ENCODE results near the gene TEDC2.

Gene TEDC2

DNA sequence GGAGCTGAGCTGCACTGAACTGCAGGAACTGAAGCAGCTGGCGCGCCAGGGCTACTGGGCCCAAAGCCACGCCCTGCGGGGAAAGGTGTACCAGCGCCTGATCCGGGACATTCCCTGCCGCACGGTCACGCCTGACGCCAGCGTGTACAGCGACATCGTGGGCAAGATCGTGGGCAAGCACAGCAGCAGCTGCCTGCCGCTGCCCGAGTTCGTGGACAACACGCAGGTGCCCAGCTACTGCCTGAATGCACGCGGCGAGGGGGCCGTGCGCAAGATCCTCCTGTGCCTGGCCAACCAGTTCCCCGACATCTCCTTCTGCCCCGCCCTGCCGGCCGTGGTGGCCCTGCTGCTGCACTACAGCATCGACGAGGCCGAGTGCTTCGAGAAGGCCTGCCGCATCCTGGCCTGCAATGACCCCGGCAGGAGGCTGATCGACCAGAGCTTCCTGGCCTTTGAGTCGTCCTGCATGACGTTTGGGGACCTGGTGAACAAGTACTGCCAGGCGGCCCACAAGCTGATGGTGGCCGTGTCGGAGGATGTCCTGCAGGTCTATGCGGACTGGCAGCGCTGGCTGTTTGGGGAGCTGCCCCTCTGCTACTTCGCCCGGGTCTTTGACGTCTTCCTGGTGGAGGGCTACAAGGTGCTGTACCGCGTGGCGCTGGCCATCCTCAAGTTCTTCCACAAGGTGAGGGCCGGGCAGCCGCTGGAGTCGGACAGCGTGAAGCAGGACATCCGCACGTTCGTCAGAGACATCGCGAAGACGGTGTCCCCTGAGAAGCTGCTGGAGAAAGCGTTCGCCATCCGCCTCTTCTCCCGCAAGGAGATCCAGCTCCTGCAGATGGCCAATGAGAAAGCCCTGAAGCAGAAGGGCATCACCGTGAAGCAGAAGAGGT, 36.6 kb downstream of the TEDC2 start:
- no peak for DNase-seq (ENCODE audit: low read depth)

DNA sequence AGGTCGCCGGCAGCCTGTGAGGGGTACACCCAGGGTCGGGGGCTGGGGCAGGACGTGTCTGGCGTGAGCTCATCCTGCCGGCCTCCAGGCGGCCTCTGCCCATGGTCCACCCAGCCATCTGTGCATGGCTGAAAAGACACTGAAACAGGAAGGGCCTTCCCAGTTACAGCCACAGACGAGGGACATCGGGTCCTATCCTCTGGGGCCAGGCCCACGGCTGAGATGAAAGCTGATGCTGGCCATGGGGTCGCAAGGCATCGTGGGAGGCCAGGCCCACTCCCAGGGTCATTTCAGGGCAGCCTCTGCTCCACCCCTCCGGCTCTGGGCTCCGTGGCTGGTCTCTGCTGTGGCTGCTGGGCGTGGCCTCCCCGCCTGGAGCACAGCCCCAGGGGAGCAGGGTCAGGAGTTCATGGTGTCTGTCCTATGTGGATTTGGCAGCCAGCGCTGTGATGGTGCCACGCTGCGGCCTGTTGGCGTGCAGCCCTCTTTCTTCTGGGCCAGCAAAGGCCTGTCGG, 37.3 kb downstream of the TEDC2 start:
- no peak for DNase-seq (ENCODE audit: low read depth)

DNA sequence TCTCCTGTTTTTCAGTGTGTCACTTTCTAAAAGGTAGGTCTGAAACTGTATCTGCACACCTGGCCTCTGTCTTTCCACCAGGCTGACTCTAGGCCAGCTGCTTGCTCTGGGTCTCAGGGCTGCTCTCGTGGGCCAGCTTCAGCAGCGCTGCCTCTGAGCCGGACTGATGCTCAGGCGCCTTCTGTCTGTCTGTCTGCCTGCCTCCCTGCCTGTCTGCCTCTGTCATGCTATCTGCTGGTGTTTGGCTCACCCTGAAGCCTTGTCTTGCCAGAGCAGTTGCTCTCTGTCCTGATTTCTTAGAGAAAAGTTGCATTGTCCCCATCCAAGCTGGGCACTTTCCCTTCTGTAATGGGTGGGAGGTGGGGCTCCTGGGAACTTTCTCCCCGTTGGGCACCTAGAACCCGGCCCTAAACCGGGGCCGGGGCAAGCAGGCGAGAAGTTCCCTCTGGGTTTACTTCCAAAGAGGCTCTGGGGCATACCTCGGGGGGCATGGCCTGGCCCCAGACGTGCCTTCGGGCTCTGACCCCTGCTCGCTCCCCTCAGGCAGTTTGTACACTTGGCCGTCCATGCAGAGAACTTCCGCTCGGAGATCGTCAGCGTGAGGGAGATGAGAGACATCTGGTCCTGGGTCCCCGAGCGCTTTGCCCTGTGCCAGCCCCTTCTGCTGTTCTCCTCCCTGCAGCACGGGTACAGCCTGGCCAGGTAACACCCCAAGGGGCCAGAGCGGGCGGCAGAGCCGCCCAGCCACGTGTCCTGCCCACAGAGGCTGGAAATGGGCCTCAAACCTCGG, 38.0 kb downstream of the TEDC2 start:
- DNase-seq (ENCODE audit: low read depth) = no peak

DNA sequence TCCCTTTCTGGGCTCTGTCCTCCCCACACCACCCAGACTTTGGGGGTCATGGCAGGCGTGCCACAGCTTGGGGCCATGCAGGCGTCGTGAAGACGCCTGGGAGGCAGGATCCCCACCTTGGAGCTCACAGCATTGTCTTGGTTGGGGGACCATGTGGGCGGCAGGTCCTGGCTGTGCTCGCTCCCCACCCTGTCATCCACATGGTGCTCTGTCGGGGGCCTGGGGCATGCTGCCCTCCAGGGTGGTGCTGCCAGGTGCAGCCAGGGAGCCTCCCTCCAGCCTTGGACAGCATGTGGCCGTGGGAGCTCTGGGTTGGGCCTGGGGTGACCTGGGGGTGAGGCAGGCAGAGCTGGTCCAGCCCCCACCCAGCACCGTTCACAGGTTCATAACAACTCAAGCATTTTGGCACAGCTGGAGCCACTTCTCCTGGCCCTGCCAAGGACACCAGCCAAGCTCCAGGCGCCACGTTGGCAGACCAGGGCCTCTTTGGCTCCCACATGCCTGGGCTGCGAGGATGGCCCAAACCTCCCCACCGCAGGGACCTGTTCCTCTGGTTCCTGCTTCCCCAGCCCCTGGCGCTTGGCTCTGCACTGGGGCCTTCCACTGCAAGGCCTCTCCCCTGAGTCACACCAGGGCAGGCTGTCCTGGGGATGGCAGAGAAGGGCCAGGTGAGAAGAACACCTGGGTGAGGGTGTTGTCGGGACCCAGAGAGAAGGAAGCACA, 38.8 kb downstream of the TEDC2 start:
- DNase-seq (ENCODE audit: low read depth) = no peak

DNA sequence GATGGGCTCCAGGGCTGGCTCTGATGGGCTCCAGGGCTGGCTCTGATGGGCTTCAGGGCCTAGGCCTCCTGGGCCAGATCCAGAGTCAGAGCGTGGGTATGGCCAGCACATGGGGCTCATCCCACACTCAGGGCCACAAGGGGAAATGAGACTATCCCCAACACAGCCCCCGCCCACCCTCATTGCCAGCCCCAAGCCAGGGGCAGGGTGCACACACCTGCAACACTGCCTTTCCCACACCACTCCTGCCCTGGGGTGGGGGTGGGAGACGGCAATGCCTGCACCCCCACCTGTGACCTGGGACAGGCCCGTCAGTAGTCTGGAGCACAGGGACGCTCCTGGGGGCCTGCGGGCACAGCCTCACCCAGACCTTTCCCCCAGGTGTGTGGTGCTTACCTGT, 39.5 kb downstream of the TEDC2 start:
- DNase-seq (ENCODE audit: low read depth) = no peak

DNA sequence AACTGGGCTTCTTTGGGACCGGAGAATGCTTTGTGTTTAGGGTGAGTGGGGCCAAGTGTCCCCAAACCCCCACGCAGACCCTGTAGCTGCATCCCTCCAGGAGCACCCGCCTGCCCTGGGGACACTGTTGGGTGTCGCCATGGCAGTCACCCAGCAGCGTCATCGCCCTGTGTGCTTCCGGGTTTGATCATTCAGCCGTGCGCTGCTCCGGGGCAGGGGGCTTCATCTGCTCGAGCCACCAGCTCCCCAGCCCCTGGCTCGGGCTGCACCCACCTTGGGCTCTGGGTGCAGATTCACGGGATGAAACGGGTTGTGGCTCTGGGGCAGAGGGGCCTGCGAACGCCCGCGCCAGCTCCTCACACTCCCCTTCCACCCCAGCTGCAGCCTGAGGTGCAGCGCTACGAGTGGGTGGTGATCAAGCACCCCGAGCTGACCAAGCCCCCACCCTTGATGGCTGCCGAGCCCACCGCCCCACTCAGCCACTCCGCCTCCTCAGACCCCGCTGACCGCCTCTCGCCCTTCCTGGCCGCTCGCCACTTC, 40.1 kb downstream of the TEDC2 start:
- DNase-seq (ENCODE audit: low read depth) = no peak

DNA sequence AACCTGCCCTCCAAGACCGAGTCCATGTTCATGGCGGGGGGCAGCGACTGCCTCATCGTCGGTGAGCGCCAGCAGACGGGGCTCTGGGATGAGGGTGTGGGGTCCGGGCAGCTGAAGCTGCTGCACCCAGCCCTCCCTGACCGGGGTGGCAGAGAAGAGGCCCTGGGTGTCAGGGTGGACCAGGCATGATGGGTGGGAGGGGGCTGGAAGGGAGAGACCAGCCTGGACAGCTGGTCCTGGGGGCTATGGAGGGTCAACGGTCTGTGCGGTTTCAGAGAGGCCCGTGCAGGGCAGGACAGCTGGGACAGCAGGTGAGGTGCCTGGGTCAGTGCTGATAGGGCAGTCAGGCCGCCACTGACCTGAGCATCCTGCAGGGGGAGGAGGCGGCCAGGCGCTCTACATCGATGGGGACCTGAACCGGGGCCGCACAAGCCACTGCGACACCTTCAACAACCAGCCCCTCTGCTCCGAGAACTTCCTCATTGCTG, 40.6 kb downstream of the TEDC2 start:
- no peak for DNase-seq (ENCODE audit: low read depth)

DNA sequence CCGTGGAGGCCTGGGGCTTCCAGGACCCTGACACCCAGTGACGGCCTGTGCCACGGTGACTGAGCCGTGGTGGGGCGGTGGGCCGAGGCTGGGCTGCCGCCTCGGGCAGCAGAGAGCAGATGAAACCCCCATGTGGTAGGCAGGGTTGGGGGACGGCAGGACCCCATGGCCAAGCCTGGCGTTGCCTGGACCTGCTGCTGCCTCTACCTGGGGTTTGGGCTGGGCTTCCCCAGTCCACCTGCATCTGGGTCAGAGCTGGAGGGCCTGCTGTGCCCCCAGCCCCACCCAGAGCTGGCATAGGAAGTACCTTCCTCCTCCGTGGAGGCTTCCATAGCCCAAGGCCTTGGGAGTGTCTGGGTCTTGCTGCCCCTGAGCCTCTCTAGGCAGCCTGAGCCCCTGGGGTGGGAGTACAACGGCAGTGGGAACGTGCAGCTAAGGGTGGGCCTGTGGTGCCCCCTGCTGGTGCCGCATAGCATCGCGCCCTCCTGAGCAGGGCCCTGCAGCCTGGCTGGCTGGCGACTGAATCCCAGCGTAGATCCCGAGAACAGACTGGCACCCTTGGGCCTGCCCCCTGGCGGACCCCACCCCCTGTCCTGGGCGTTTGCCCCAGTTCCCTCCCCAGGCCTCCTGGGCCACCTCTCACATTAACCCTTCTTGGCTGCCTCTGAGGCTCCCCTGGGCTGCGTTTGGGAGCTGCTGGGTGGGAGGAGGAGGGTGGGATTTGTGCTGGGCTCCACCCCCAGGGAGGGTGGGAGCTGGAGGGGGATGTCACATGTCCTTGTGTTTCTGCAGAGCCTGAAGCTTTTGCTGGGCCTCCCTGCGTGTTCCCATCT, 41.2 kb downstream of the TEDC2 start:
- peak; percentile 73 for DNase-seq (ENCODE audit: low read depth)

DNA sequence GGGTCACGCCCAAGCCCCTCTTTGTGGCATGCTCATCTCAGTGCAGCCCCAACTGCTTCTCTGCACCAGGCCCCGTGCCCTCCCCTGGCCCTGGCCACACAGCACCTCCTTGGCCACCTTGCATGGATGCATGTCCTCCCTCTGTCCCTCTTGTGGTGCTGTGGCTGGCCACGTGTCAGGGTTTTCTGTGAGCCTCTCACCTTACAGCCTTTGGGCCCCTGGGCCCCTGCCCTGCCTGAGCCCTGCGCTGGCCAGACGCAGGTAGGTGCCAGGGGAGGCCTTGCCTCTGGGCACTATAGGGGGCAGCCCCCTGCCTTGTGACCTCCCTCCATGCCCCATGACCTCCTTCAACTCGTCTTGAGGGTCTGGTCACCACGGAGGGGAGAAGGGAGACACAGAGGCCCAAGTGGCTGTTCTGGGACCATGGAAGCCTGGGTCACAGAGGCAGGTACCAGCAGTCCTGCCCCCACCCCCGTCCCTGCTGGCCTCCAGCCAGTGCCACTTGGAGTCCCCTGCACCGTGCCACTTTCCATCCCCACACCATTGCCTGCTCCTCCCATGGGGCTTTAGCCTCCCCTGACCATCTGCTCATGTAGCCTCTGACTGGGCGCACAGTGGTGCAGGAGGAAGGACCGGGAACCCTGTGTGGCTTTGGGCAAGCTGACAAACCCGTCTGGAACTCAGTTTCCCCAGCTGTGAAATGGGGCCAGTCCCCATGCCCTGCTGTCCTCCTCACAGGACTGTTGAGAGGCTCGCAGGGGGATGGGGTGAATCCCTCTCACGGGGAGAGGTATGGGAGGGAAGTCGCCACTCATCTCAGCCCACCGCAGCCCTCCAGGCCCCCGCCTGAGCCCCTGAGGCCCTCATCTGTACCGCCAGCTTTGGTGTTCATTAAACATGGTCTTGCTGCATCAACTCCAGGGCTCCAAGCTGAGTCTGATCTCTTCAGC, 42.3 kb downstream of the TEDC2 start:
- DNase-seq (ENCODE audit: low read depth) = no peak

DNA sequence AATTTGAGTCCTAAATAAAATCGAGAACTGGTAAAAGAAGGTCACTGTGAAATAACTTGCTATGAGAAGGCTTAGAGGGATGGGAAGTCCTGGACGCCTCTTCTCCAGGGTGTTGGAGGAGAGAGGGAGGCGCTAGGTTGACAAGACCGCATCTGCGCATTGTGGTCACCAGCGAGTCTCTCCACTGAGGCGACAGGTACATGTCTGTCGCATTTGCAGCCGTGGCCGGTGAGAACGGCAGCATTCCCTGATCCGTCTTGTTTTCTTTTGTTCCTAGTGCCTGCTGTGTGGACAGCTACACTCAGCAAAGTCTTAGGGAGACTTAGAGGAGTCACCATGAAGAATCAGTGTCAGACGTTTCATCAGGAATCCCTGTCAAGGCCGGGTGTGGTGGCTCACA, 45.8 kb downstream of the TEDC2 start:
- DNase-seq (ENCODE audit: low read depth) = no peak

DNA sequence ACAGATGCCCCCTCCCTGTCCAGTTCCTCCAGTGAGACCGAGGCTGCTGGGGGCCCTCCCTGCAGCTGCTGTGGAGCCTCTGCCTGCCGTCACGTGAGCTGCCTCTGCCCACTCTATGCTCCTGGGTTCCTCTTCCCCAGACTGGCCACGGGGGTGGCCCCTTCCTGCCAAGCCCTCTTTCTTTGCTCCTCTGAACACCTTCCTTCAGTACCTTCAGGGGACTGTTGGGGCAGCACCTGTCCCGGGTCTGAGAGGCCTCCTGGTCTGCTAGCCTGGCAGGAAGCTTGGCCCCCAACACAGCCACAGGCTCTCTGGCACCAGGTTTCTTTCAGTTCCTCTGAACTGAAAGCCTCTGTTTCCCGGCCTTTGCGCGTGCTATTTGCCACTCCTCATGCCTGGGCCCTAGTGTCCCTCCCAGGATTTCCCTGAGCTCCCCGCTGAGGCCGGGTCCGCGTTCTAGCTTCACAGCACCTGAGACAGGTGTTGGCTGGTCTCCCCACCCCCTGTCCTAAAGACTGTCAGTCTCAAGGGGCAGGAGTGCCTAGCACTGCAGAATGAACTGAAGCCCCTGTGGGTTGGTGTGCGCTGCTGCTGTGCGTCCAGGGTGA, 47.2 kb downstream of the TEDC2 start:
- no peak for DNase-seq (ENCODE audit: low read depth)

DNA sequence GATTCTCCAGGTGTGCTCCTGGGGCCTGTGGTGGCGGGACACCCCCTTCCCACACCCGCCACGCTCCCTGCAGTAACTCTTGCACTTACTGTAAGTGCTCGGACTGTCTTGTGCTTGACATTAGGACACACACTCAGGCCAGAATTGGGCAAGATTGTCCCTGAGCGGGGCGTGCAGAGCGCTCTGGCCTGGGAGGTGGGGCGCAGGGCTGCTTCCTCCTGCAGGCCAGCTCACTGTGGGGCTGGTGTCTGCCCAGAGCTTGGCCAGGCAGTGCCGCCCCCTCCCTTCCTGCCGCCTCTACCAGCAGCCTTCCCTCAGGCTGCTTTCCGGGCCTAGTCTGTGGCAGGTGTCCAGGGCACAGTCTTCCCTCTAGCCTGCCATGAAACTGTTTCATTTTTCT, 47.8 kb downstream of the TEDC2 start:
- DNase-seq (ENCODE audit: low read depth) = no peak

DNA sequence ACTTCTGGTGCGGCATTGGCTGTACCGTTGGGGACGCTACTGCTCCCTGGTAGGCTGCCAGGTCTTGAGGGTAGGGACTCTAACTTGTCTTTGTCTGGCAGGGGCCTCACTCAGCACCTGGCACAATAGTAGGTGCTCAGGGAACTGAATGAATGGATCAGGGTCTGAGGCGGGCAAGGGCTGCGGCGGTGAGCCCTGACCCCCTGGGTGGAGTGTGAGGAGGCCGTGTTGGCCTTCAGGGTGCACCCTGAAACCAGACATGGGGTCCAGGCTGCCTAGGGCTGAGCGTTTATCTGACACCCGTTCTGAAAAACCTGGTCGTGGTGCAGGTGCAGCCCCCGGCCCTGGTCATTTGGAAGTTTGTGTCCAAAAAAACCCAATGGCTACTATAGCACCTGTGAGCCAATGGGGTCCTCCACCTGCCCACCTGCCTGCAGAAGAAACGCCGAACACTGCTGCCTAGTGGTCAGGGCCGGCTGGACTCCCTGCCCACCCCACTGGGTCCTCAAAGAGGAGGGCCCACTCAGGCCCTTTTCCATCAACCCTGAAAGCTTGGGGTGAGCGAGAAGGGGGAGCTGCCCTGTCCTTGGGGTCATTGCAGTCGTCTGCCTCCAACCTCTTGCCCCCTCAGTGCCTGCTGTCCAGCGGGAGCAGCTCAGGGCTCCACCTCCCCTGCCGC, 49.0 kb downstream of the TEDC2 start:
- no peak for DNase-seq (ENCODE audit: low read depth)

DNA sequence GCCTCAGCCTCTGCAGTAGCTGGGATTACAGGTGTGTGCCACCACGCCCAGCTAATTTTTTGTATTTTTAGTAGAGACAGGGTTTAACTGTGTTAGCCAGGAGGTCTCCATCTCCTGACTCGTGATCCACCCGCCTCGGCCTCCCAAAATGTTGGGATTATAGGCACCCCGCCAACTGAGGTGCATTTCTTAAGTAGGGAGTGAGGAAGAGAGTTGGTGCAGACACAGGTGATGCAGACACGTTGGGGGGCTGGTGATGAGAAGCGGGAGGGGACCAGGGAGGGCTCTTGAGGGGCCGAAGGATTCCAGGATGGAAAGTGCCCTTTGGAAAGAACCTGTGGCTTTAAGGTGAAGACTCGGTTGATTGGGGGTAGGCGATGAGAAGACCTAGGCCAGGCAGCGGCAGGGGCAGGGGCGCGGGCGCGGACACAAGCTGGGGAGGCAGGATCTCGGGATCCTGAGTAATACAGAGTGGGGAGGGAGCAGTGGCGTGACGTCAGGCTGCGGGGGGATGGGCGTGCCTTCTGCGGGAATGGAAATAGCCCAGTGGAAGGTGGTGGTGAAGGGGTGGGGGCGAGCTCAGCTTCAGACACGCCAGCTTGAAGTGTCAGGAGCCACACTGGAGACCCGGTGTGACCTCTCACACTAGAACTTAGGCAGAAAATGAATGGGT, 51.4 kb downstream of the TEDC2 start:
- DNase-seq (ENCODE audit: low read depth) = no peak

DNA sequence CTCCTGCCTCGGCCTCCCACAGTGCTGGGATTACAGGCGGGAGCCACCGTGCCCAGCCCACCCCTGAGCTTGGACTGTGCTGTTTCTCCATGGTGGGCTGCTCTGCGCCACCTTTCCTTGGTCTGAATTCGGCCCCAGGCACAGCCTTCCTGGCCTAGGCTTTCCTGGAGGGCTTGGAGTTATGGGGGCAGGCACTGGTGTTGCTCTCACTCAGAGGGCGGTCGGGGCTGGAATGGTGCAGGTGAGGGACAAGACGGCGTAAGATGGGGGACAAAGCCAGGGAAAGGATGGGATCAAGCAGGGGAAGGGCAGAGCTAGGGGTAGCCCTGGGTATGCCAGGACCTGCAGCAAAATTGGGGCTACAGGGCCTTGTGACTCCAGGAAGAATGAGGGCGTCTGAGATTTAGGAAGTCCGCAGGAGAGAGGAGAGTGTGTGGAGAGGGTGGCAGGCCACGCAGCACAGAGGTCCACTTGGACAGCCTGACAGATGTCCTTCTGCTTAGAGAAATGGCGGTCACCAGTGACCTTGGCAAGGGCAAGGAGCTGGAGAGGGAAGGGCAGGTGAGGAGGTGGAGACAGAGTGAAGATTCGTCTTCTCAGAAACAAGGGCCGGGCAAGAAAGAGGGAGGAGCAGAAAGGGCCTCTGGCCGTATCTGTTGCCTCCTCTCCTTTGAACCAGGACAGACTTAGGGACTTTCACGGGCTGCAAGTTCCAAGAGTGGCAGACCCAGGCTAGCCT, 52.3 kb downstream of the TEDC2 start:
- no peak for DNase-seq (ENCODE audit: low read depth)

DNA sequence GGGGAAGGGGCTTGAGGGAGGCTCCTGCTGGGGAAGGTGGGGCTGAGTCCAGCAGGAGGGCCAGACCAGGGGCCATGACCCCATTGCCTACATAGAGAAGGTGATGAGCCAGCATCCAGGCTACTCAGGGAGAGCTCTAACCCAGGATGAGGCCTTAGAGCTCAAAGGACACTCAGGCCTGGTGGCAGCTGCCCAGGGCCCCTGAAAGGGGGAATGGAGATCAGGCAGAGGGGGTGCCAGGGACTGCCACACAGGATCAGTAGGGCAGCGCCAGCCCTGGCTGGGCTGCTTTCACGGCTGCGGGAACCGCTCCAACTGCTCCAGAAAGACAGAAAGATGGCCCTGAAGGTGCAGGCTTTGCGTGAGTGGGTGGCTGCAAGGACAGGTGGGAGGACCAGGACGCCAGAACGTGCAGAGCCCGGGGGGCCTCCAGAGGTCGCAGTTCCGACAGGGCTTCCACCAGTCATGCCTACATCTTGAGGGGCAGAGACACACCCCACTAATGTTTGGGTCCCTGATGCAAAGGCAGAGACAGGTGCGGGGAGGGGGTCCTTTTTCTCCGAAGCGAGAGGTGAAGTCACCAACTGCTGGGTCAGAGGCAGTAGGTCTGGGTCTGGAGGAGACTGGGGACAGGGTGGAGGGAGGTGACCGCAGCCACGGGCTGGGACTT, 53.0 kb downstream of the TEDC2 start:
- DNase-seq (ENCODE audit: low read depth) = no peak
